ENCODE measurements around the gene CER1. TPM values are rescaled to one million over a fixed set of nuclear protein-coding genes. Genes with fewer than 3 reads are reported as not detected.

The CER1 gene
- total RNA-seq, 4 donors from 2014 or later, result 1.5 TPM; not detected in 3

DNA sequence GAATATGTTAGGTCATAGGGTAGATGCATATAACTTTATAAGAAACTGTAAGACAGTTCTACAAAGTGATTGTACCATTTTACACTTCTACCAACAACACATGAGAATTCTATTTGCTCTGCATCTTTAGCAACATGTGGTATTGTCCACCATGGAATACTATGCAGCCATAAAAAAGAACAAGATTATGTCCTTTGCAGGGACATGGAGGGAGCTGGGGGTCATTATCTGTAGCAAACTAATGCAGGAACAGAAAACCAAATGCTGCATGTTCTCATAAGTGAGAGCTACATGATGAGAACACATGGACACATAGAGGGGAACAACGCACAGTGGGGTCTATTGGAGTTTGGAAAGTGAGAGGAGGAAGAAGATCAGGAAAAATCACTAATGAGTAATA is 22.2 kb upstream of the CER1 start:
- no peak for TF ChIP-seq EP300 (IDR thresholded peaks at IDR 0.05)
- TF ChIP-seq POLR2A (IDR thresholded peaks at IDR 0.05), result no peak
- TF ChIP-seq, protein P1, sequence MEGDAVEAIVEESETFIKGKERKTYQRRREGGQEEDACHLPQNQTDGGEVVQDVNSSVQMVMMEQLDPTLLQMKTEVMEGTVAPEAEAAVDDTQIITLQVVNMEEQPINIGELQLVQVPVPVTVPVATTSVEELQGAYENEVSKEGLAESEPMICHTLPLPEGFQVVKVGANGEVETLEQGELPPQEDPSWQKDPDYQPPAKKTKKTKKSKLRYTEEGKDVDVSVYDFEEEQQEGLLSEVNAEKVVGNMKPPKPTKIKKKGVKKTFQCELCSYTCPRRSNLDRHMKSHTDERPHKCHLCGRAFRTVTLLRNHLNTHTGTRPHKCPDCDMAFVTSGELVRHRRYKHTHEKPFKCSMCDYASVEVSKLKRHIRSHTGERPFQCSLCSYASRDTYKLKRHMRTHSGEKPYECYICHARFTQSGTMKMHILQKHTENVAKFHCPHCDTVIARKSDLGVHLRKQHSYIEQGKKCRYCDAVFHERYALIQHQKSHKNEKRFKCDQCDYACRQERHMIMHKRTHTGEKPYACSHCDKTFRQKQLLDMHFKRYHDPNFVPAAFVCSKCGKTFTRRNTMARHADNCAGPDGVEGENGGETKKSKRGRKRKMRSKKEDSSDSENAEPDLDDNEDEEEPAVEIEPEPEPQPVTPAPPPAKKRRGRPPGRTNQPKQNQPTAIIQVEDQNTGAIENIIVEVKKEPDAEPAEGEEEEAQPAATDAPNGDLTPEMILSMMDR (IDR thresholded peaks at IDR 0.05), result no peak
- H3K9me3 ChIP-seq, result no peaks in the 10 kb centered on the region
- no peak overlapping the region for H3K27ac ChIP-seq
- H3K27me3 ChIP-seq, result no peaks in the 10 kb centered on the region
- DNase-seq (ENCODE audit: low spot score in 2 of 2), result no peak
- peaks cover 0 to 9% (median 0%) of the 10 kb centered on the region in 3 donors for H3K36me3 ChIP-seq
- WGBS, 2 donors, result 93 to 97% methylated on average over 1 of the region's 1 CpG
- no peak overlapping the region for H3K4me3 ChIP-seq
- no peaks in the 10 kb centered on the region for H3K4me1 ChIP-seq

DNA sequence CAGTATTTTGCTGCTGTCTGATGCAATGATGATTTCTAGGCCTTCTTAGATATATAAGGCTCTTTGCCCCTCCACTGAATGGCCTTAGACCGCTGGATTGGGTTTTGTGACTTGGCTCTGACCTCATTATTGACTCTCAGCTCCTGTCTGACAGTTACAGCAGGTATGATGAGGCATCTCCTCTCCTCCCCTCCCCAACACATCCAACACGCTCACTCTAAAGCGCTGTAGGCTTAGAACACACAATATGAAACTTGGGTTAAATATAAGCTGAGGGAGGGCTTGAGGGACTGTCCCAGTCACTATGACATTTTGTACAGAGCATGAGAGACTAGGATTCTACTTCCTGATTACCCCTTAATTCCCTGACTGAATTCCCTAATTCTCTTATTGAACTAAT is 18.8 kb upstream of the CER1 start:
- Histone ChIP-seq H3K4me1 (no peaks in the 10 kb centered on the region), H3K36me3 (peaks cover 0 to 3% (median 0%) of the 10 kb centered on the region in 3 donors), H3K27me3 (no peaks in the 10 kb centered on the region), H3K4me3 (no peak overlapping the region), H3K9me3 (no peaks in the 10 kb centered on the region), H3K27ac (no peak overlapping the region)
- no peak for DNase-seq (ENCODE audit: low spot score in 2 of 2)
- 89 to 91% methylated on average over 3 of the region's 3 CpGs for WGBS, 2 donors
- no peak for TF ChIP-seq EP300 (IDR thresholded peaks at IDR 0.05)
- TF ChIP-seq POLR2A (IDR thresholded peaks at IDR 0.05), result no peak
- TF ChIP-seq, protein P1 (IDR thresholded peaks at IDR 0.05), result no peak

GRCh38 chr9:14733133-14733532 is 10.6 kb upstream of the CER1 start:
- WGBS, 2 donors, result 85 to 87% methylated on average over 5 of the region's 5 CpGs
- no peaks in the 10 kb centered on the region for H3K36me3 ChIP-seq
- TF ChIP-seq EP300 (IDR thresholded peaks at IDR 0.05), result no peak
- TF ChIP-seq POLR2A (IDR thresholded peaks at IDR 0.05), result no peak
- TF ChIP-seq, protein P1 (IDR thresholded peaks at IDR 0.05), result no peak

DNA sequence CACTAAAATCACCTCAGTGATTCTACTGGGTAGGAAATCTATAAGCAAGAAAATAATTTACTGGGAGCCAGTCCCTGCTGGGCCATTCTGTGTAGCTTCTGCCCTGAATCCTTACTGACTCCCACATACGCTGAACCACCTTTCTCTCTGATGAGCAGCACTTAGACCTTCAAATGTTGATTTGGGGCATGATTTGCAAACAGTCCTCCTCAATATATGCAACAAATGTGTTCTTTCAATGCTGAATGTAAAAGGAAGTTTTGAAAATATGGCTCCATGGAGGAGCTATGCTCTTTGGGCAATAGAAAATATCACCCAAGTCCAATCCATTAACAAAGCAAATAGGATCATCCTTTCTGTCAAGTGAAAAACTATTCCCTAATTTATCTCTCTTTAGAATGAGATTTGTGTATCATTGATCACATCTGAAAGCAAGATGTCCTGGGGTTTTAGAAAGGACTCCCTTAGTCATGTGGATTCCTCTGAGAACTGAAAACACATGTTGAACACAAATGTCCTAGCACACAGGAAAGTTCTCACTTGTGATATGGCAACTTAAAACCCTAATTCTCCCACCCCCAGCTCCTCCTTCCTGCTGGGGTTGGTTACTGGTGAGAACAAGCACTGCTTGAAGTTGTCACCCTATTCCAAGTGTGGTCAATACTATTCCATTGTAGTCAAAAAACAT is 8.9 kb upstream of the CER1 start:
- H3K9me3 ChIP-seq, result no peaks in the 10 kb centered on the region
- no peaks in the 10 kb centered on the region for H3K4me1 ChIP-seq
- H3K27ac ChIP-seq, result no peak overlapping the region
- H3K27me3 ChIP-seq, result no peaks in the 10 kb centered on the region
- H3K4me3 ChIP-seq, result no peak overlapping the region
- H3K36me3 ChIP-seq, result no peaks in the 10 kb centered on the region
- 93 to 96% methylated on average over 1 of the region's 1 CpG for WGBS, 2 donors
- no peak for DNase-seq (ENCODE audit: low spot score in 2 of 2)
- TF ChIP-seq EP300 (IDR thresholded peaks at IDR 0.05), result no peak
- TF ChIP-seq POLR2A (IDR thresholded peaks at IDR 0.05), result no peak
- TF ChIP-seq, protein P1 (IDR thresholded peaks at IDR 0.05), result no peak

More at GRCh38 chr9:14733133-14733532, 10.6 kb upstream of the CER1 start:
- H3K4me1 ChIP-seq, result no peaks in the 10 kb centered on the region
- no peak for DNase-seq (ENCODE audit: low spot score in 2 of 2)
- no peaks in the 10 kb centered on the region for H3K27me3 ChIP-seq
- no peak overlapping the region for H3K4me3 ChIP-seq
- H3K27ac ChIP-seq, result no peak overlapping the region
- no peaks in the 10 kb centered on the region for H3K9me3 ChIP-seq

GRCh38 chr9:14730461-14730898 is 7.9 kb upstream of the CER1 start:
- H3K36me3 ChIP-seq, result no peaks in the 10 kb centered on the region
- no peak for DNase-seq (ENCODE audit: low spot score in 2 of 2)
- H3K27me3 ChIP-seq, result no peaks in the 10 kb centered on the region
- TF ChIP-seq POLR2A (IDR thresholded peaks at IDR 0.05) (no peak), EP300 (IDR thresholded peaks at IDR 0.05) (no peak)
- TF ChIP-seq, protein P1 (IDR thresholded peaks at IDR 0.05), result no peak
- H3K9me3 ChIP-seq, result no peaks in the 10 kb centered on the region
- no peak overlapping the region for H3K4me3 ChIP-seq
- H3K27ac ChIP-seq, result no peak overlapping the region
- H3K4me1 ChIP-seq, result no peaks in the 10 kb centered on the region
- WGBS, 2 donors, result 51% methylated on average over 2 of the region's 2 CpGs

Data from tibial nerve (tissue), 4 donors.